Upper lobe of right lung (tissue), 1 donor: ENCODE results near the gene KAZALD1. TPM values are rescaled to one million over a fixed set of nuclear protein-coding genes. Genes with fewer than 3 reads are reported as not detected.

ENCODE experiments used
- ATAC-seq: fragments of 200-7000 bp; cut with Tn5 transposase; one replicate; pipeline ENCODE4 v1.9.1; 2020; ENCODE audit warnings: mild to moderate bottlenecking, moderate library complexity
- DNase-seq: peaks from one replicate; pipeline ENCODE4 v3.0.0-alpha.2; 2020
- H3K27ac ChIP-seq: fragments of 200-600 bp; one replicate; pipeline ENCODE4 v1.8.0; 2022
- H3K27me3 ChIP-seq: fragments of 200-600 bp; one replicate; pipeline ENCODE4 v1.8.0; 2022; ENCODE audit warnings: mild to moderate bottlenecking
- H3K36me3 ChIP-seq: fragments of 200-600 bp; one replicate; pipeline ENCODE4 v1.8.0; 2022
- H3K4me1 ChIP-seq: fragments of 200-600 bp; one replicate; pipeline ENCODE4 v1.8.0; 2022
- H3K4me3 ChIP-seq: fragments of 200-600 bp; one replicate; pipeline ENCODE4 v1.8.0; 2022; ENCODE audit warnings: mild to moderate bottlenecking
- H3K9me3 ChIP-seq: fragments of 200-600 bp; one replicate; pipeline ENCODE4 v1.8.0; 2022
- intact Hi-C: fragments of 100-400 bp; cut with DNase I; formaldehyde crosslinking; loops from one replicate; pipeline ENCODE4 v1.11.0; 2022
- total RNA-seq: library from RNA; stranded (reverse); fragmentation: NEBNext Ultra II Directional; extraction: Animal tissue kit (Norgen Biotek cat#: 25700); gene quantifications from one replicate; pipeline ENCODE4 v1.2.1, GENCODE V29; 2021
- TF ChIP-seq, protein P1 (sequence below): fragments of 200-600 bp; IDR thresholded peaks from one replicate; pipeline ENCODE4 v1.8.0; 2022; ENCODE audit warnings: antibody characterized with exemption
- donor health status: DM: no; HTN: yes; CAD: no; lungs with severe emphysema.

The KAZALD1 gene
- total RNA-seq, 1 donor from 2014 or later: 8.4 TPM

DNA sequence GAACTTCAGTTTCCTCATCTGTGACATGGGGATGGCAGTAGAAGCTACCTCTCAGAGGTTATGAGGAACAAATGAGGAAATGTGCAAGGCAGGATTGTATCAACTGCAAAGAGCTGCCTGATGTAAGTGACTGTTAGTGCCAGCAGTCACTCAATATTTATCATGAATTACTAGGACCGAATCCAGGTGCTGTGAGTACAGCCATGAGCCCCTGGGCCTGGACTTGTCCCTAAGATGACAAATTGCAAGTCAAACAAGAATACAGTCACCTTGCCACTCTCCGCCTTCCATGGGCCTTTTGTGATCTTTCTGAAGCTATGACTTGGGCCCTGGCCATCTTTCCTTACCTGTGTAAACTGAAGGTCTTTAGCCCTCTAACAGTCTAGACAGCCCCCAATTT, 41.6 kb downstream of the KAZALD1 start:
- Histone ChIP-seq H3K4me1 (no peaks in the 10 kb centered on the region), H3K36me3 (no peaks in the 10 kb centered on the region), H3K27me3 (peaks cover 33% of the 10 kb centered on the region), H3K4me3 (no peak overlapping the region), H3K9me3 (no peaks in the 10 kb centered on the region), H3K27ac (no peak overlapping the region)
- intact Hi-C loops: no loop called here
- no peak for ATAC-seq
- TF ChIP-seq, protein P1, sequence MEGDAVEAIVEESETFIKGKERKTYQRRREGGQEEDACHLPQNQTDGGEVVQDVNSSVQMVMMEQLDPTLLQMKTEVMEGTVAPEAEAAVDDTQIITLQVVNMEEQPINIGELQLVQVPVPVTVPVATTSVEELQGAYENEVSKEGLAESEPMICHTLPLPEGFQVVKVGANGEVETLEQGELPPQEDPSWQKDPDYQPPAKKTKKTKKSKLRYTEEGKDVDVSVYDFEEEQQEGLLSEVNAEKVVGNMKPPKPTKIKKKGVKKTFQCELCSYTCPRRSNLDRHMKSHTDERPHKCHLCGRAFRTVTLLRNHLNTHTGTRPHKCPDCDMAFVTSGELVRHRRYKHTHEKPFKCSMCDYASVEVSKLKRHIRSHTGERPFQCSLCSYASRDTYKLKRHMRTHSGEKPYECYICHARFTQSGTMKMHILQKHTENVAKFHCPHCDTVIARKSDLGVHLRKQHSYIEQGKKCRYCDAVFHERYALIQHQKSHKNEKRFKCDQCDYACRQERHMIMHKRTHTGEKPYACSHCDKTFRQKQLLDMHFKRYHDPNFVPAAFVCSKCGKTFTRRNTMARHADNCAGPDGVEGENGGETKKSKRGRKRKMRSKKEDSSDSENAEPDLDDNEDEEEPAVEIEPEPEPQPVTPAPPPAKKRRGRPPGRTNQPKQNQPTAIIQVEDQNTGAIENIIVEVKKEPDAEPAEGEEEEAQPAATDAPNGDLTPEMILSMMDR: no peak
- DNase-seq: no peak

DNA sequence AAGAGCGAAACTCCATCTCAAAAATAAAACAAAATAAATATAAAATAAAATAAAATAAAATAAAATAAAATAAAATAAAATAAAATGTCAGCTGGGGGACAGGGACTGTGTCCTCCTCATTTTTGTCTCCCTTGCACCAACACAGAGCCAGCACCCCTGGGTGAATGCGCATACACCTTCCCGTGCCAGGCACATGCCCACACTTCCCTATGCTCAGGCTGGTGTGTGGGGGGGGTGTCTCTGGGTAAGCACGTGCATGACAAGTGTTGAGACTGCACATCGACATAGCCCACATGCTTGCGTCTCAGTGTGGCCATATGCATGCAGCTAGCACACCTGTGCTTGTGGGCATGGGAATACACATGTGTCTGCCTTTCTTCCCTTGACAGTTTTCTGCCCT, 44.6 kb downstream of the KAZALD1 start:
- no peak for DNase-seq
- no peak for ATAC-seq
- intact Hi-C loops: no loop called here
- Histone ChIP-seq H3K9me3 (no peaks in the 10 kb centered on the region), H3K27ac (no peak overlapping the region), H3K4me1 (no peaks in the 10 kb centered on the region), H3K36me3 (no peaks in the 10 kb centered on the region), H3K4me3 (no peak overlapping the region), H3K27me3 (peaks cover 25% of the 10 kb centered on the region)
- TF ChIP-seq, protein P1: no peak

DNA sequence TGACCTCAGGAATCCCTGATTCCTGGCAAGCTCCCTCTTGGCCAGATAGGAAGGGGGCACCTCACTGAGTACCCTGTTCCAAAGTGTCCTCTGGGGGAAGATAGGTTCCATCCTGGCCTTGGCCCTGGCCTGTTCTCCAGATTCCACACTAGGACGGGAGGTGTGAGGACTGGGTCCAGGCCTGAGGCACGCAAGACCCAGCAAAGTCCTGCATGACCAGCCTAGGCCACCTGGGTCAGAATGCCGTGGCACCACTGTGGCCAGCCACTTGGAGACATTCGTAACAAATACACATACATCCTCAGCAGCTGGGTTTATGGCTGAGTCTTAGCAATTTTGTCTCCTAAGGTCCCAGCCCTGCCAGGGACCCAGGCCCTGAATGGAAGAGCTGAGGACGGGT, 46.0 kb downstream of the KAZALD1 start:
- no peak overlapping the region for H3K4me3 ChIP-seq
- intact Hi-C loops: no loop called here
- H3K27me3 ChIP-seq: peaks cover 36% of the 10 kb centered on the region
- no peaks in the 10 kb centered on the region for H3K9me3 ChIP-seq
- DNase-seq: no peak
- TF ChIP-seq, protein P1: no peak
- no peaks in the 10 kb centered on the region for H3K36me3 ChIP-seq
- no peak overlapping the region for H3K27ac ChIP-seq
- ATAC-seq: no peak
- no peaks in the 10 kb centered on the region for H3K4me1 ChIP-seq

DNA sequence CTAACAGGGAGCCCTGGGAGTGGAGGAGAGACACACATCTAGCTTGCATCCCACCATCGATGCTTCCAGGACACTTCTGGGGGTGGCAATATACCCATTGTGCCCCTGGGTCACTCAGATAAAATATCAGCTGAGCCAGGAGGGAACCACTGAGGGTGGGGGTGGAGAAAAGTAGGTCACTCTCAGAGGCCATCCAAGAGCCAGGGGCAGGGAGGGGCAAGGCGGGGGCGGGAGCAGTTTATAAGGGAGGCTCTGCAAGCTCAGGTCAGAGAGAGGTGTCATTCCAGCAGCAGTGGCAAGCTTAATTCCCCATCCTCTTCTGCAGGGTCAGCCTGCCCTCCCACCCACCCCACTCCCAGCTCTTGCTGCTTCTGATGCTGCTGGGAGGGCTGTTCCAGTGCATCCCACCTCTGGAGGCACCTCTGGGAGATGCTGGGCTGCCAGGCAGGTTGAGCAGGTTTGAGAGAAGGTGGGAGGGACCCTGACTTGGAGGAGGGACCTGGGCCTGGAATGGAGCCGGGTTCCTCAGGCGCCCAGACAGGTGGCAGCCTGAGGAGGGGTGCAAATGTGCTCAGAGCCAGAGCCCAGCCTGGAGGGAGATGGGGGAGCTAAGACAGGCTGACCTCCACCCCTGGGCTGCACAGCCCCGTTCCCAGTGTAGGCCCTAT, 49.2 kb downstream of the KAZALD1 start:
- no peak for ATAC-seq
- H3K27me3 ChIP-seq: peaks cover 40% of the 10 kb centered on the region
- TF ChIP-seq, protein P1: no peak
- intact Hi-C loops: no loop called here
- H3K36me3 ChIP-seq: no peaks in the 10 kb centered on the region
- DNase-seq: no peak
- H3K27ac ChIP-seq: no peak overlapping the region
- no peaks in the 10 kb centered on the region for H3K9me3 ChIP-seq
- H3K4me1 ChIP-seq: no peaks in the 10 kb centered on the region
- no peak overlapping the region for H3K4me3 ChIP-seq

DNA sequence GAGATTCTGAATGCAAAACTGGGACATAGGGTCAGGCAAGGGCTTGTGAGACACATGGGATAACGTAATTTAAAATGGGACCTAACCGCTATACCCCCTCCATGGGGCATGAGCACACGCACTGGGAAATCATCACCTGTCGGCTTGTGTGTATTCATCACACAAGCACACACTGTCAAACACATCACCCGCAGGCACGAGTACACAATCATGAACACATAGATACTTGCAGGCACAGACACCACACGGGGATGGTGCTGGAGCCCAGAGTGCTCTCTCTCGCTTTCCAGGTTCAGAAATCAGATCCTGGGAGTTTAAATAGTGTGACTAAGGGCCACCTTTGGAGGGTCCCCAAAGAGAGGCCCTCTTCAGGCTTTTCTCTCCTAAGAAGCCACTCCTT, 49.8 kb downstream of the KAZALD1 start:
- intact Hi-C loops: no loop called here
- no peaks in the 10 kb centered on the region for H3K36me3 ChIP-seq
- ATAC-seq (no peak), DNase-seq (no peak)
- TF ChIP-seq, protein P1: no peak
- no peaks in the 10 kb centered on the region for H3K4me1 ChIP-seq
- H3K27ac ChIP-seq: no peak overlapping the region
- H3K9me3 ChIP-seq: no peaks in the 10 kb centered on the region
- no peak overlapping the region for H3K4me3 ChIP-seq
- peaks cover 46% of the 10 kb centered on the region for H3K27me3 ChIP-seq
